Measurements from ENCODE around the gene DNAJB1. TPM values are rescaled to one million over a fixed set of nuclear protein-coding genes. Genes with fewer than 3 reads are reported as not detected.
"Not testable (repeated sequence)": the region's sequence is repeated elsewhere in the genome, so short reads cannot be mapped to it uniquely, and the experiment has no call there.

The DNAJB1 gene
- total RNA-seq, 1 donor from 2014 or later = 83.3 TPM

DNA sequence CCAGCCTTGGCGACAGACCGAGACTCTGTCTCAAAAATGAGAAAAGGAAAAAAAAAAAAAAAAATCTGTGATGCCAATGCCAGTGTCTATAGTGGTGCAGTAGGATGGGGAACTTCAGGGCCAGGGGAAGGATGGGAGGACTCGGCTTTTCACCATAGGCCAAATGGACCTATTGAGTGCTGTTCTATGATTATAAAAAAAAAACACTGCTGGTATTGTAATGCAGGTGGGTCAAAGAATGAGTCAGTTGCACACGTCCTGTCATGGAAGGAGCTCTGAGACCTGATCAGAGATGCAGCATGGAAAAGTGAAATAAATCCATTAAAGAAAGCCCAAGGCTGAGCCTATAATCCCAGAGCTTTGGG lies 7.0 kb downstream of the DNAJB1 start:
- DNase-seq (ENCODE audit: low read depth) = no peak
- H3K4me3 ChIP-seq (ENCODE audit: low read depth, low read length) = no peak overlapping the region
- TF ChIP-seq, protein P1, sequence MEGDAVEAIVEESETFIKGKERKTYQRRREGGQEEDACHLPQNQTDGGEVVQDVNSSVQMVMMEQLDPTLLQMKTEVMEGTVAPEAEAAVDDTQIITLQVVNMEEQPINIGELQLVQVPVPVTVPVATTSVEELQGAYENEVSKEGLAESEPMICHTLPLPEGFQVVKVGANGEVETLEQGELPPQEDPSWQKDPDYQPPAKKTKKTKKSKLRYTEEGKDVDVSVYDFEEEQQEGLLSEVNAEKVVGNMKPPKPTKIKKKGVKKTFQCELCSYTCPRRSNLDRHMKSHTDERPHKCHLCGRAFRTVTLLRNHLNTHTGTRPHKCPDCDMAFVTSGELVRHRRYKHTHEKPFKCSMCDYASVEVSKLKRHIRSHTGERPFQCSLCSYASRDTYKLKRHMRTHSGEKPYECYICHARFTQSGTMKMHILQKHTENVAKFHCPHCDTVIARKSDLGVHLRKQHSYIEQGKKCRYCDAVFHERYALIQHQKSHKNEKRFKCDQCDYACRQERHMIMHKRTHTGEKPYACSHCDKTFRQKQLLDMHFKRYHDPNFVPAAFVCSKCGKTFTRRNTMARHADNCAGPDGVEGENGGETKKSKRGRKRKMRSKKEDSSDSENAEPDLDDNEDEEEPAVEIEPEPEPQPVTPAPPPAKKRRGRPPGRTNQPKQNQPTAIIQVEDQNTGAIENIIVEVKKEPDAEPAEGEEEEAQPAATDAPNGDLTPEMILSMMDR (conservative IDR thresholded peaks at IDR 0.05; ENCODE audit: low read depth, low read length) = no peak

DNA sequence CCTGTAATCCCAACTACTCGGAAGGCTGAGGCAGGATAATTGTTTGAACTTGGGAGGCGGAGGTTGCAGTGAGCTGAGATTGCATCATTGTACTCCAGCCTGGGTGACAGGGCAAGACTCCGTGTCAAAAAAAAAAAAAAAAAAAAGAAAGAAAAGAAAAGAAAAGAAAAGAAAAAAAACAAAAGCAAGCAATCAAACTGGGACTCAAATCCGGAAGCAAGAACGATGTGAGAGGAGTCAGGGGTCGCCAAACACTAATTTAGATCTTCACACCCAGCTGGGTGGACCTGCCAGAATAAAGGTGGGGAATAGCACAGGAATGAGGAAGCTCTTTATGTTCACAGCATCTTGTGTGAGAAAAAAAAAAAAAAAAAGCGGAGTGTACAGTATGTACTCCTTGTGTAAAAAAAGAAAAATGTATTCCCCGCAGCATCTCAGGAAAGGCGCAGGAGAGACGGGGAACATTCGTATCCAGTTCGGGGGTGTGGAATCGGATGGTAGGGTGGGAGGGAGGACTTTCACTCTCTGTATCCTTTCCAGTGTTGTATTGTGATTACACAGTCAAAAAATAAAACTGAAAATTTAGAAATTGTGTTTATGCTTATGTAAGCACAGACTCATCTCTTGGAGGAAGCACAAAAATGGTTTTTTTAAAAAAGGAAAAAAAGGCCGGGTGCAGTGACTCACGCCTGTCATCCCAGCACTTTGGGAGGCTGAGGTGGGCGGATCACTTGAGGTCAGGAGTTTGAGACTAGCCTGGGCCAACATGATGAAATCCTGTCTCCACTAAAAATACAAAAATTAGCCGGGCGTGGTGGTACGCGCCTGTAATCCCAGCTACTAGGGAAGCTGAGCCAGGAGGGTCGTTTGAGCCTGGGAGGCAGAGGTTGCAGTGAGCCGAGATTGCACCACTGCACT lies 7.6 kb downstream of the DNAJB1 start:
- H3K4me3 ChIP-seq (ENCODE audit: low read depth, low read length) = no peak overlapping the region
- TF ChIP-seq, protein P1 (conservative IDR thresholded peaks at IDR 0.05; ENCODE audit: low read depth, low read length) = no peak
- DNase-seq (ENCODE audit: low read depth) = no peak

DNA sequence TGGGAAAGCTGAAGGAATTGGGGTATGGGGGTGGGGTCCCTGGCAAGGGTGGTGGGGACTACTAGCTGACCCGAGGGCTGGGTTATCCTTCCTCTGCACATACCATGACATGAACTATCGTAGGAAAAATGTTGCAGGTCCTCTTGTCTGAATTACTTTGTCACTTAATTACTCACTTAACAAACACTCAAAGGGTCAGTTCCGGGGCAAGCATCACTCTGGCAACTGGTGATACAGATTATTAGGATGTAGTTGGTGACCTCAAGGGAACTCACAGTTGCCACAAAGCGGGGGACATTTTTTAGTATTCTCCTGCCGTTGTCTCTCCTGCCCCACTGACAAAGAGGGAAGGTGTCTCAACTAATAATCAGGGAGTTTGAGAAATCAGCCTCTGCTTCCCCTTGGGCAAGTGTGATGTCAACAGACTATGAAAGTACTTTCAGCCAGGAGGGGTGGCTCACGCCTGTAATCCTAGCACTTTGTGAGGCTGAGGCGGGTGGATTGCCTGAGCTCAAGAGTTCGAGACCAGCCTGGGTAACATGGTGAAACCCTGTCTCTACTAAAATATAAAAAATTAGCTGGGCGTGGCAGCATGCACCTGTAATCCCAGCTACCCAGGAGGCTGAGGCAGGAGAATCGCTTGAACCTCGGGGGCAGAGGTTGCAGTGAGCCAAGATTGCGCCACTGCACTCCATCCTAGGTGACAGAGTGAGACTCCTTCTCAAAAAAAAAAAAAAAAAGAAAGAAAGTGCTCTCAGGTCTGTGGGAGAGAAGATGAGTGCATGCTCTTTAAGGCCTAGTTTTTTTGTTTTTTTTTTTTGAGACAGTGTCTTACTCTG lies 10.3 kb downstream of the DNAJB1 start:
- no peak for DNase-seq (ENCODE audit: low read depth)
- no peak overlapping the region for H3K4me3 ChIP-seq (ENCODE audit: low read depth, low read length)
- TF ChIP-seq, protein P1 (conservative IDR thresholded peaks at IDR 0.05; ENCODE audit: low read depth, low read length) = no peak

DNA sequence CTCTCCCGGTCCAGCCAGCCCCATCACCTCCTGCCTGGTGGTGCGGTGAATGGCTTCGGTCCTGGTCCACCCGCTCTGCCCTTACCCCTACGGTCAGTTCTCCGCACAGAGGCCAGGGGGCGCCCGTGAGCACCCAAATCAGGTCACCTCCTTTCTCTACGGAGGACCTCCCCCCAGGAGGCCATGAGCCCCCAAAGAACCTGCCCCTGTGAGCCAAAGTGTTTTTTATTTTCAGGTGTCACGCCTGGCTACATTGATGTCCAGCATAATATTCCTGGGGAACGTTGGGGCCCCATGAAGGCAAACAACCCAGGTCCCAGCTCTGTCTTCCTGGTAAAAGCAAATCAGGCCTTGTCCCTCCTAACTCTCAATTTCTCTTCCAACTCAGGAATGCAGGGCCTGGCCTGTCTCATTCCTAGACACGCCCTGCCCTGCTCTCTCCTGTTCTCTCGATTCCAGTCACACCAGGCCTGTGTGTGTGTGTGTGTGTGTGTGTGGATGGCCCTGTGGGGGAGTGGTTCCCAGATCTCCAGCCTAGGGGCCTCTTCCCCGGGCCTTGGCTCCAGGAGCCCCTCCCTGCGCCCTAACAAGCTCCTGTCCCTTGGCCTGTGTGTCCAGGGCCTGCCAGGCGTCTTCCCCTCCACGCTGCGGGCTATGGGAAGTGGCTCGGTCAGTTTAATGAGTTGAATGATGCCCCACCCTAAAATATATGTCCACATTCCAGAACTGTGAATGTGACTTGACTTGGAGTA lies 12.5 kb downstream of the DNAJB1 start:
- DNase-seq (ENCODE audit: low read depth) = no peak
- TF ChIP-seq, protein P1 (conservative IDR thresholded peaks at IDR 0.05; ENCODE audit: low read depth, low read length) = peak; percentile 88

DNA sequence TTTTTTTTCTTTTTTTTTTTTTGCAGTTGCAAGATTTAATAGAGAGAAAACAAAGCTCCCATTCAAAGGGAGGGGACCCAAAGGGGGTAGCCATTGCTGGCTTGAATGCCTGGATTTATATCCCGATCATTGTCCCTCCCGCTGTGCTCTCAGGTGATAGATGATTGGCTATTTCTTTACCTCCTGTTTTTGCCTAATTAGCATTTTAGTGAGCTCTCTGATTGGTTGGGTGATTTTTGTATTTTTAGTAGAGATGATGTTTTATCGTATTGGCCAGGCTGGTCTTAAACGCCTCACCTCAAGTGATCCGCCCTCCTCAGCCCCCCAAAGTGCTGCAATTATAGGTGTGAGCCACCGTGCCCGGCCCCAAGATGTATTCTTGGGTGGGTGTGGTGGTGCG lies 13.6 kb downstream of the DNAJB1 start:
- not testable (repeated sequence) for H3K4me3 ChIP-seq (ENCODE audit: low read depth, low read length); DNase-seq (ENCODE audit: low read depth)

More for the DNA sequence above, 12.5 kb downstream of the DNAJB1 start:
- no peak overlapping the region for H3K4me3 ChIP-seq (ENCODE audit: low read depth, low read length)

DNA sequence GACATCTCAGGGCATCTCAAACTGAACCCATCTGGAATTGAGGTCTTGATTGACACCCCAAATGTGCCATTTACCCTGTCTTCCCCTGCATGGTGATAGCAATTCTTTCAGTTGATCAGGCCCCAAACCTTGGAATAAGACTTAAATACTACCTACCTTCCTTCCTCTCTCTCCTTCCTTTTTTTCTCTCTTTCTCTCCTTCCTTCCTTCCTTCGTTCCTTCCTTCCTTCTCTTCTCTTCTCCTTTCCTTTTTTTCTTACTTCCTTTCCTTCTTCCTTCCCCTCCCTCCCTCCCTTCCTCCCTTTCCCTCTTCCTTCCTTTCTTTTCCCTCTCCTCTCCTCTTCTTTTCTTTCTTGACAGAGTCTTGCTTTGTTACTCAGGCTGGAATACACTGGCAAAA lies 14.9 kb downstream of the DNAJB1 start:
- TF ChIP-seq, protein P1 (conservative IDR thresholded peaks at IDR 0.05; ENCODE audit: low read depth, low read length) = no peak
- no peak overlapping the region for H3K4me3 ChIP-seq (ENCODE audit: low read depth, low read length)
- no peak for DNase-seq (ENCODE audit: low read depth)
